ENCODE measurements around the gene PRM1.

Gene PRM1

GRCh38 chr16:11236461-11237254 lies 44.5 kb downstream of the PRM1 start:
- no peak for DNase-seq (ENCODE audit: low read depth in 2 of 2)

- no peak for DNase-seq (ENCODE audit: low read depth in 2 of 2)
These were observed 45.5 kb downstream of the PRM1 start for GRCh38 chr16:11235703-11235991.

- DNase-seq (ENCODE audit: low read depth in 2 of 2), result no peak
These were observed 46.0 kb downstream of the PRM1 start for GRCh38 chr16:11234884-11235702.

DNA sequence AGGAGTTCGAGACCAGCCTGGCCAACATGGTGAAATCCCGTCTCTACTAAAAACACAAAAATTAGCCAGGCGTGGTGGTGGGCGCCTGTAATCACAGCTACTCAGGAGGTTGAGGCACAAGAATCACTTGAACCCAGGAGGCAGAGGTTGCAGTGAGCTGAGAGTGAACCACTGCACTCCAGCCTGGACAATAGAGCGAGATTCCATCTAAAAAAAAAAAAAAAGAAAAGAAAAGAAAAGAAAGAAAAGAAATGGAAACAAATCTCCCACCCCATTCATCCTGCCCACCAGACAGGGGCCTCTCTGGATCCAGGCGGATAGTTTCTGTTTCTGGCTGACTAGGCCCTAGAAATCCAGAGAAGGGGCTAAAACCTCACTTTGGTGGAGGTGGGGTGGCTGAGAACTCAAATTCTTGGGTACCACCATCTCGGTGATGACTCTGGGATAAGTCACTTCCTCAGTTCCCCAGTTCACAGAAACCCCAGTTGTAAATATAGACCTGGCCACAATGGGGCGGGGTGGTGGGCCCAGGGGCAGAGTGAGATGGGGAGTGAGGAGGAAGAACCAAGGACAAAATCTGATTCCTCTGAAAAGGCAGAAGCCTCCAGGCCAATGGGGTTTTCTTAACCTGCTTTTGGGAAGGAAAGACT lies 47.3 kb downstream of the PRM1 start:
- DNase-seq (ENCODE audit: low read depth in 2 of 2), result peak in 1 of 2 donors; percentile 35

DNA sequence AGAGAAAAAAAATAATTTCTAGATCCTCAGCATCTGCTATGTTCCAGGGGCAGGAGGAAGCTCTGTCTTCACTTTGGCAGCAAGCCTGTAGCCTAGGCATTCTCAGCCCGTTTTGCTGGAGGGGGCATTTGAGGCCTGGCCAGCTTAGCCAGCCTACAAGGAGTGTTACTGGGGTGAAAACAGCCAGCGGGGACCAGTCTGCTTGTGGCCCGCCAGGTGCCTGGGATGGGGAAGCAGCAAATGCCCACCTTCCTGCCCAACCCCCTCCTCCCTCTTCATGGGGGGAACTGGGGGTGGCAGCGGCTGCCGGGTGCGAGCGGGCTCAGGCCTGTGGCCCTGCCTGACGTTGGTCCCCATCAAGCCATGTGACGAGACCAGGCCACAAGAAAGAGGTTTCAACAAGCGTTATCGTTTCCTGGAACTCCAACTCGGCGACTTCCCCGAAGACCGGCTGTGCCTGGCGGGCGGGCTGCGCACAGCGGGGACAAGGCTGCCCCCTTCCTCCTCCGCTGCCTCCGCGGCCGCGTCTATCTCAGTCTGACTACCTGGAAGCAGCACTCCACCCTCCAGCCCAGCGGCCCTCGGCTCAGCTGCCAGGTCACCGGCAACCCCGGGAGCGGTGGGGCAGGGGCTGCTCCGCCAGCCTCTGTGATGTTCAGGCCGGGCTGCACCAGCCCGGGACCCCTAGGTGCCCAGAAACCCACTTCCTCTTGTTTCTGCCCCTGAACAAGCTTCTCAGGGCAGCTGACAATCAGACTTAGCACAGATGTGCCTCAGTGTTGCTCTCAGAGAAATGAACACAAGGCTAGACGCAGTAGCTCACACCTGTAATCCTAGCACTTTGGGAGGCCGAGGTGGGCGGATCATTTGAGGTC lies 48.0 kb downstream of the PRM1 start:
- DNase-seq (ENCODE audit: low read depth in 2 of 2), result peak; percentile 79 to 84

GRCh38 chr16:11232302-11232851 lies 48.8 kb downstream of the PRM1 start:
- DNase-seq (ENCODE audit: low read depth in 2 of 2), result no peak

DNA sequence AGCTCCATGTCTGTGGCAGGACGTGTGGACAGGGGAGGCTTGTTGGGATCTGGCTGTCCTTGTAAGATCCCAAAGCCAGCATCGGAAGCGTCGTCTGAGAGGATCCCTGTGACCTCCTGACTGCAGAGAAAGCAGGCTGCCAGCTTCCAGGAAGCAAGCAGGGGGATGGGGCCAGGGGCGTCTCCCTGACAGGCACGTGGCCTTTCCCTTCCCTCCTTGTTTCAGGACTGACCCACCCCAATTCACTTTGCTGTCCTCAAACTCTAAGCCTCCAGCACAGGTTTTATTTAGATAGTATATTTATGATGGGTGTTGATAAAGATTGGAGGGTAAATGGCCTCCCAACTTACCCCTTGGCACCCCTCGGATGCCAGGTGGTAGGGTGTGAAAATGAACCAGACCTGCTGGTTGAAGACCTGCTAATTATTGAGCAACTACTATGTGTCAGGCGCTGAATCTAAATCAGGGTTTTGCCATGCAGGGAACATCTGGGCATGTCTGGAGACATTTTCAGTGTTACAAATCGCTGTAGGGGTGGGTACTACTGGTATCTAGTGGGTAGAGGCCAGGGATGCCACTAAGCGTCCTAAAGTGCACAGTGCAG lies 49.7 kb downstream of the PRM1 start:
- DNase-seq (ENCODE audit: low read depth in 2 of 2), result no peak
